ENCODE data around the gene RGS4. TPM values are rescaled to one million over a fixed set of nuclear protein-coding genes. Genes with fewer than 3 reads are reported as not detected.

The RGS4 gene
- total RNA-seq, 3 donors from 2014 or later = not detected

DNA sequence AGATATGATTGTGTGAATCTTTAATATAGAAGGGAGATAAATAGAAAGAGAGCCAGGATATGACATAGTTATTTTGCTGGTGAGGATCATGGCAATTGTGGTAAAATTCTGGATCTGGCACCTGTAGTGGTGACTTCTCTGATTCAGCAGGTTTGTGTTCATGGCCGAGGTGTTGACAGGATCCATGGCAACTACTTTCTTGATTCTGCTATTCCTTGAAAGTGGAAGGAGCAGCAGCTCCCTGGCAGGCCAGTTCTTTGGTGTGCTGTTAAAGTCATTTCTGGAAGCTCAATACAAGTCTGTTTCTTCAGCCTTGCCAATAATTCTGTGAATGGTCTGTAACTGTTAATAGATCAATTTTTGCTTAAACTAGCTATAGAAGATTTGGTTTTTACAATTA lies 33.4 kb downstream of the RGS4 start:
- H3K4me1 Mint-ChIP-seq (ENCODE audit: low read depth) = no peaks in the 10 kb centered on the region
- H3K36me3 Mint-ChIP-seq (ENCODE audit: insufficient read depth) = no peaks in the 10 kb centered on the region
- no peaks in the 10 kb centered on the region for H3K9me3 Mint-ChIP-seq
- H3K4me3 Mint-ChIP-seq = no peak overlapping the region
- ATAC-seq (no peak), DNase-seq (no peak)
- H3K27me3 Mint-ChIP-seq (ENCODE audit: low read depth) = peaks cover 3% of the 10 kb centered on the region

DNA sequence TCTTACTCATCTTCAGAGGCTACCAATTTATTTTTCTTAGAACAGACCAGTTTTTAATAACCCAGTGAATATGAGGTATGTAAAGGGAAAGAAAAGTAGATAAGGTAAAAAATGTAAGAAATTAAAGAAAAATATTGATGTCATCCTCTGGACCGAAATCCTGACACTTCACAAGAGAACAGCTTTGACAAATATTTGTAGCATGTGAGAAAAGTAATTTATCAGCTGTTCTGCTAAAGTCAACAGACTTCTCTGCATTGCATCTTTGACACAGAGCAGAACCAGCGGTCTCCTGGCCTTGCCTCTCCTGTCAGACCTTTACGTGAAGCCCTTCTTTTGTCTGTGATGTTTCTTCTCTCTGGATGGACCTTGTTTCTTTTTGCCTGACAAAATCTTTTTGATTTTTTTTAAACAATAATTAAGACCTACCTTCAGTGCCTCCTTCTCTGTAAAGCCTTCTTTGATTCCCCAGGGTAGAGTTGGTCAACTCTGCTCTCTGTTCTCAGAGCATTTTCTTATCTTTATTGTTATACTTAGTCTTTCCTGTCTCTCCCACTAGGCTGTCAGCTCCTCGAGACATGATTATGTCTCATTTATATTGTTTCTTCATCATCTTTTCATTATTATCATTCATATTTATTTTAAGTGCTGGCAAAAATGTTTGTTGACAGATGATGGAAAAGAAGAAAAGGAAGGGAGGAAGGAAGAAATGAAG lies 35.4 kb downstream of the RGS4 start:
- ATAC-seq = no peak
- no peak for DNase-seq
- Mint-ChIP-seq H3K9me3 (no peaks in the 10 kb centered on the region), H3K4me1 (ENCODE audit: low read depth) (no peaks in the 10 kb centered on the region), H3K36me3 (ENCODE audit: insufficient read depth) (no peaks in the 10 kb centered on the region), H3K27me3 (ENCODE audit: low read depth) (peaks cover 7% of the 10 kb centered on the region), H3K4me3 (no peak overlapping the region)

GRCh38 chr1:163106364-163106987 lies 37.3 kb downstream of the RGS4 start:
- Mint-ChIP-seq H3K27me3 (ENCODE audit: low read depth) (peaks cover 7% of the 10 kb centered on the region), H3K4me1 (ENCODE audit: low read depth) (no peaks in the 10 kb centered on the region), H3K36me3 (ENCODE audit: insufficient read depth) (no peaks in the 10 kb centered on the region), H3K4me3 (no peak overlapping the region), H3K9me3 (no peaks in the 10 kb centered on the region)
- no peak for DNase-seq
- no peak for ATAC-seq

DNA sequence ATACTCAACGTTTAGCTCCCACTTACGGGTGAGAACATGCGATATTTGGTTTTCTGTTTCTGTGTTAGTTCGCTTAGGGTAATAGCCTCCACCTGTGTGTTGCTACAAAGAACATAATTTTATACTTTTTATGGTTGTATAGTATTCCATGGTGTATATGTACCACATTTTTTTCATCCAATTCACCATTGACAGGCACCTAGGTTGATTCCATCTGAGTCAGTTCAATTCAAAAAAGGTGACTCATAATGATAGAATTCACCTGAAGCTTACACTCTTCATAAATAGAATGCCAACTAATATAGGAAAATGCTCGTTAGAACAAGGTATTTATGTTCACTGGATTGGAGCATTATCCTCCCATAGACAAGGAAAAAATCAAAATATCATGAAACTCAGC lies 38.5 kb downstream of the RGS4 start:
- Mint-ChIP-seq H3K27me3 (ENCODE audit: low read depth) (peaks cover 6% of the 10 kb centered on the region), H3K36me3 (ENCODE audit: insufficient read depth) (no peaks in the 10 kb centered on the region), H3K4me1 (ENCODE audit: low read depth) (no peaks in the 10 kb centered on the region), H3K9me3 (no peaks in the 10 kb centered on the region), H3K4me3 (no peak overlapping the region)
- ATAC-seq = no peak
- DNase-seq = no peak

DNA sequence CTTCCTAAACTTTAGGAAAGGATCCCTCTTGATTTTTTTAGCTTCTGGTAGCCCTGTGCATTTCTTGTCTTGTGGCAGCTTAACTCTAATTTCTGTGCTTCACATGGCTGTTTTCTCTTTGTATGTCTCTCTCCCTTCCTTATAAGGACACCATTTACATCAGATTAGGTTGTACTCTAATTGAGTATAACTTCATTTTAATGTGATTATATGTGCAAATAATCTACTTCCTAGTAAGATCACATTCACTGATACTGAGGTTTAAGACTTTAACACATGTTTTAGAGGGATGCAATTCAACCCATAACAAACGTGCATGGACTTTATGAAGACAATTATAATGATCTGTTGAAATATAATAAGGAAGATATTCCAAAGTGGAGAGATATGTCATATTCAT lies 46.7 kb downstream of the RGS4 start:
- H3K9me3 Mint-ChIP-seq = no peaks in the 10 kb centered on the region
- no peaks in the 10 kb centered on the region for H3K36me3 Mint-ChIP-seq (ENCODE audit: insufficient read depth)
- peaks cover 3% of the 10 kb centered on the region for H3K27me3 Mint-ChIP-seq (ENCODE audit: low read depth)
- H3K4me3 Mint-ChIP-seq = no peak overlapping the region
- no peak for DNase-seq
- no peaks in the 10 kb centered on the region for H3K4me1 Mint-ChIP-seq (ENCODE audit: low read depth)
- no peak for ATAC-seq

GRCh38 chr1:163119707-163120106 lies 50.5 kb downstream of the RGS4 start:
- DNase-seq (no peak), ATAC-seq (no peak)
- Mint-ChIP-seq H3K9me3 (no peaks in the 10 kb centered on the region), H3K27me3 (ENCODE audit: low read depth) (peaks cover 5% of the 10 kb centered on the region), H3K4me3 (no peak overlapping the region), H3K4me1 (ENCODE audit: low read depth) (no peaks in the 10 kb centered on the region), H3K36me3 (ENCODE audit: insufficient read depth) (no peaks in the 10 kb centered on the region)

DNA sequence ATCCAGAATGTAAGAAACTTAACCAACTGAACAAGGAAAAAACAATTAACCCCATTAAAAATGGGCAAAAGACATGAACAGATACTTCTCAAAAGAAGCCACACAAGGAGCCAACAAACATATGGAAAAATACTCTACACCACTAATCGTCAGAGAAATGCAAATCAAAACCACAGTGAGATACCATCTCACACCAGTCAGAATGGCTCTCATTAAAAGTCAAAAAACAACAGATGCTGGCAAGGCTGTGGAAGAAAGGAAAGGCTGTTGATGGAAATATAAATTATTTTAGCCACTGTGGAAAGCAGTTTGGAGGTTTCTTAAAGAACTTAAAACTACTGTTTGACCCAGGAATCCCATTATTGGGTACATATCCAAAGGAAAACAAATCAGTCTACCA lies 51.2 kb downstream of the RGS4 start:
- no peak overlapping the region for H3K4me3 Mint-ChIP-seq
- H3K36me3 Mint-ChIP-seq (ENCODE audit: insufficient read depth) = no peaks in the 10 kb centered on the region
- DNase-seq (no peak), ATAC-seq (no peak)
- H3K4me1 Mint-ChIP-seq (ENCODE audit: low read depth) = no peaks in the 10 kb centered on the region
- H3K9me3 Mint-ChIP-seq = no peaks in the 10 kb centered on the region
- peaks cover 7% of the 10 kb centered on the region for H3K27me3 Mint-ChIP-seq (ENCODE audit: low read depth)

GRCh38 chr1:163124812-163125211 lies 55.7 kb downstream of the RGS4 start:
- DNase-seq (no peak), ATAC-seq (no peak)
- H3K4me1 Mint-ChIP-seq (ENCODE audit: low read depth) = no peaks in the 10 kb centered on the region
- H3K36me3 Mint-ChIP-seq (ENCODE audit: insufficient read depth) = no peaks in the 10 kb centered on the region
- H3K27me3 Mint-ChIP-seq (ENCODE audit: low read depth) = peaks cover 7% of the 10 kb centered on the region
- no peaks in the 10 kb centered on the region for H3K9me3 Mint-ChIP-seq
- H3K4me3 Mint-ChIP-seq = no peak overlapping the region

Other genes starting within 250 kb of the RGS4 start
- gene CCDC190, start 208.2 kb upstream of the RGS4 start, total RNA-seq = not detected
- gene RGS5, start 133.6 kb downstream of the RGS4 start, total RNA-seq = 1 to 10 TPM; 1.1 to 3.3 (median 2.5) TPM